ENCODE measurements around the gene FGF8.
A peak's percentile ranks its signal among the peaks of the same experiment; 100 is the strongest.
"Not testable (repeated sequence)": the region's sequence is repeated elsewhere in the genome, so short reads cannot be mapped to it uniquely, and the experiment has no call there.

FGF8 gene

DNA sequence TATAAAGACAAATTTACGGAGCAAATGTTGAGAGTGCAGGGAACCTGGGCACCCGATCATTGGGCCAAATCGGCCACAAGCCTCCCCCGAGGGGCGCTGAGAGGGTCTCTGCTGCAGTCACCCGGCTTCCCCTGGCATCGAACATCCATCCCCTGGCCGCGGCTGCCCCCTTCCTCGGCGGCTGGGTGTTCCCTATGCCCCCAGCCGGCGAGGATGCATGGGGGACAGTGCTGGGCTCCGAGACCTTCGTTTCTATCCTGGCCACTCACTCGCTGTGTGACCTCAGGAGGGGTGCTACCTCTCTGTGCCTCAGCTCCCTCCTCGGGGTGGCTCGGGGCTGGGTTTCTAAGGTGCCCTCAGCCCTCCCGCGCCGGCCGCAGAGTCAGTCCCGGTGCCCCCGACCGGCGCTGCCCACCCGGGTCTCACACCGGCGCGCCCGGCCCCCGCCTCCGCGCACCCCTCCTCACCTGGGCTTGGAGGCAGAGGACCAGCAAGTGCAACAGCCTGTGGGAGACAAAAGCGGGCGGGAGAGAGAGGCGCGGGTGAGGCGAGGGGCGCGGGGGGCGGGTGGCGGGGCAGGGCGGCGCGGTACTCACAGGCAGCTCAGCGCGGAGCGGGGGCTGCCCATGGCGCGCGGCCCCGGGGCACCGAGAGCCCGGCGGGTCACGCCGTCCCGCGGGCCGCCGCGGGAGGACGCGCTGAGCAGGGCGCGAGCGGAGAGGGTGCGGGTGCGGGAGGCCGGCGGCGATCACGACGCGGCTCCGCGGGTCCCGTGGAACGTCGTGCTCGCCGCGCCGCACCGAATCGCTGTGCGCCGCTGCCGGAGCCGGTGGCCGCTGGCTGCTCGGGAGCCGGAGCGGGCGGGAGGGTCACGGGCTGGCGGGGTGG lies at the start of gene FGF8:
FGF8 (minus strand) TSS at position 842 of the 888 bp plus-strand sequence; CDS start at position 628, 214 bp downstream.
- DNase-seq, result no peak

DNA sequence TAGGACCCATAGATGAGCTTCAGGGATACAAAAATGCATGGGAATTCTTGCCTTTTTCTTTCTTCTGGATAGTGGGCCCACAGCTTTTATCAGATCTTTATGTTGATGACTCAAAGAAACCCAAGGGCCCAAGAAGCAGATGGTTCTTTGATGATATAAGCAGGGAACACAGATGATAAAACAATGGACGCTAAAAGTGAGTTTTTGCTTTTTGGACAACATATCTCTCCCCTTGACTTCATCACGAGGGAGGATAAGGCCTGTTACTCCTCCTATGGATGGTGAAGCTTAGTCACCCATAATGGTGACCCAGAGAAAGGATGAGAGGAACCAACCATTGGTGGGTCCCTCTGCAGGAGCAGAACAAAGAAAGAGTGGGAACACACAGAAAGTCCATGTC lies 48.8 kb upstream of the FGF8 start:
- DNase-seq, result no peak

DNA sequence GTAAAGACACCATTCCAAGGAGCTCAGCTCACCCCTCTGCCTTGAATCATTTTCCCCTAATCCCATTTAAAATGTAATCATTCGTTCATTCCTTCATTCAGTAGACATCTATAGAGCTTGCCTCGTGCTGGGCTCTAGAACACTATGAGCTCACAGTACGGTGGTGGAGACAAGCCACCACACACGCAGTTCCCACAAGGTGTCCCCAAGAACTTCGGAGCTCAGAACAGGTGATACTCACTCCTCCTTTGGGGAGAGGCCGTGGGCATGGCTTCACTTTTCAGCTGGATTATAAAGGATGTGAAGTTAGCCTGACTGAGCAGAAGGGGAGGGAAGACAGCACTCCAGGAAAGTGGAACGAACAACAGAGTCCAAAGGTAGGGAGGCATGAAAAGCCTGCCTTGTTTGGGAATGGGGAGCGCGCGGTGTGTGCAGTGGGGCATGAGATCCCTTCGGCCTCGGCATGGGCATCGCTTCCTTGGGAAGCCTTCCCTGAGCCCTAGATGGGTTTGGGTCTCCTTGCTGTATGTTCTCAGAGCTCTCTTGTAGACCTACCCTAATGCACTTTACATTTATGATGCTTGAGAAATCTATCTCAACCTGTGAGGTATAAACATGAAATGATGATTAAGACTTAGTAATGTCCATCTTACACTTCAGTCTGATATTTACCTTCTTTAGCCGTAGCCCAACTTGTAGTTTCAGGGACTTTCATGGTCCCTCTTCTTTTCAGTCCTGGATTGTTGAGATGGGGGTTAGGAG lies 43.1 kb upstream of the FGF8 start:
- no peak for DNase-seq

GRCh38 chr10:101818119-101818871 lies 42.4 kb upstream of the FGF8 start, which contains the start of gene OGA:
Gene OGA, minus strand, starts transcription at chr10:101818444. Its CDS starts 422 bp downstream, at chr10:101818022.
- DNase-seq, result peak; percentile 98

DNA sequence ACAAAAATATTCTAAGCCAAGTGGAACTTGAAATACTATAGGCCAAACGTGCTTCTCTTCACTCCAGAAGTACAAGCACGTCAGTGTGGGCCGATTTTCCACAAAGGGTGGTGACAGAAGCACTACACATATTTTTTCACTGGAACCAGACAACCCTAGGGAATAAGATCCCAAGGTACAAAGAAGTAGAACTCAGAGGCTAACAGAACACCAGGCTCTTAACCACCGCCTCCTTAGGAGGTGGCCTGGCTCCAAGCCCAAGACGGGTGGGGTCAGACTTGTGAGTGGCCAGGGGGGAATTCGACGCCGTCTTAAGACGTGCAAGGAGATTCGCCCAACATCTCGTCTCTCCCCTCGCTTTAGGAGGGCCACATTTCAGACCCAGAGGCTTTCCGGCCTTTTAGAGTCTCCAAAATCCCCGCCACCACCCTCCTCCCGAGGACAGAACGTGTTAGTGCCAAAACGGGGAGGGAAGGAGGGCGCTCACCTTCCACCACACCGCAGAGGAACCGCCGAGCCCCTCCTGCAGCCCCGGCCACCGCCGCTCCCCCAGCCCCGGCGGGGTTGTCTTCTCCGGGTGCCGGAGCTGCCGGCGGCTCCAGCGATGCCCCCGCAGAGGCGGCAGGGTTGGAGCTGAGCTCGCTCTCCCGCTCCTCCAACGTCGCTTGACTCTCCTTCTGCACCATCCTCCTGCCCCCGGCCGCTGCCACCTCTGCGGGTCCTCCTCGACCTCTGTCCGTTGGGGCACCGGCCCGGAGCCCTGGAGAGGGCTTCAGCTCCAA lies 41.6 kb upstream of the FGF8 start:
- peak; percentile 31 for DNase-seq

DNA sequence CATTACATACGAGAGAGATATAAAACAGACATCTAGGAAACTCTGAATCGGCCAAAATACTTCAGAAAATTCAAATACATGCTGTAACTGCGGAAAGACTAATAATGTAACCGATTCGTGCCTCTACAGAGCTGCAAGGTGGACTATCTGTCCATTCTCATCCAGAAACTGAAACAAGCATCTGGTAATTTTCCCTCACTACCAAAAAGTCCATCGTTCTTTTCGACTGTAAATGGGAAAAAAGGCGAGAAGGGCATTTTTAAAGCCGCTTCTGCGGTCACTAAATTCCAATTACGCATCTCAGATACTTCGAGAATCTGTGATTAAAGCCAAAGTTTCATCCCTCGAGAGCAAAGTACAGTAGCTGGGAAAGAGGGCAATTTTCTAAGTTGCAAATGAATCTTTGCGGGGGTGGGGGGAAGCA lies 41.0 kb upstream of the FGF8 start:
- no peak for DNase-seq

DNA sequence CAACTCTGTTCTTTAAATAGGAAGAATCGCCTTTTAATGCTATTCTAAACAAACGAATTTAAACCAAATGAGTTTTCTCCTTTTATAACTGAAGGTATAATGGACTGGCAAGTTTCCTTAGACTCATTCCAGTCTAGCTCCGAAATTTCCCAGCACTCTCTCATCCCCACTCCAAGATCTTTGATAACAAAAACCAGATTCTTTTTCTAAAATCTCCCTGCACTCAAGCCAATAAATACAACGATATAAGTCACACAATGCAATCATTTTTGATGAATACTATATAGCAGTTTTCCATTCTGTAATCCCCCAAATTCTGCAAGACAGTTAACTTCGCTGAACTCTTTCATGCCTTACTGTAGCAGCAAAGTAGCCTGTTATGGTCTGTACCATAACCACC lies 40.5 kb upstream of the FGF8 start:
- no peak for DNase-seq

- no peak for DNase-seq
Observed at GRCh38 chr10:101814466-101815071, 38.7 kb upstream of the FGF8 start.

DNA sequence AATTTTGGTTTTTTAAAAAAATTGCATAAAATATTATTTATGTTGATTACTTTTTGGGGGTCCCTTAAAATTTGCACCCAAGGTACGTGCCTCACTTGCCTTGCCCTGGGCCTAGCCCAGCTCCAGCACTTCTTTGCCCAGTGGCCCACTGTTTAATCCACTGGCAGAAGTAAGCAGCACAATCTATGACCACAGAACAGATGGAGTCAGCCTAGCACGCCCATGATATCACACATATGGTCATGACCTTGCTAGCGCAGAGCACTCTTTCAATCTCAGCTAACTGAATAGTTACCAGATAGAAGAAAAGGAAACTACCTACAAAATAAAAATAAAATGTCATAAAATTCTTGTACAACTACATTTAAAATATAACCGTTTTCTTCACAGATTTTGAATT lies 36.7 kb upstream of the FGF8 start:
- DNase-seq, result no peak

- DNase-seq, result no peak
Observed at GRCh38 chr10:101807158-101807557, 31.2 kb upstream of the FGF8 start.

- DNase-seq, result no peak
Observed at GRCh38 chr10:101803511-101803910, 27.6 kb upstream of the FGF8 start.

GRCh38 chr10:101797403-101798059 lies 21.6 kb upstream of the FGF8 start:
- no peak for DNase-seq

- no peak for DNase-seq
Observed at GRCh38 chr10:101793526-101793925, 17.6 kb upstream of the FGF8 start.

DNA sequence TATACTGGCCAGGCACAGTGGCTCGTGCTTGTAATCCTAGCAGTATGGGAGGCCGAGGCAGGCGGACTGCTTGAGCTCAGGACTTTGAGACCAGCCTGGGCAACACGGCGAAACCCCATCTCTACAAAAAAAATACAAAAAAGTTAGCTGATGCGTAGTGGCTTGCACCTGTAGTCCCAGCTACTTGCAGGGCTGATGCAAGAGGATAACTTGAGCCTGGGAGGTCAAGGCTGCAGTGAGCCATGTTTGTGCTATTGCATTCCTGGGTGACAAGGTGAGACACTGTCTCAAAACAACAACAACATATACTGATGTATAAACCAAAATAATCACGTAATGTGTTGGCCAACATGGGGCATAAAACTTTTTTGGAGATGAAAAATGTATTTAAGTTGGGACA lies 13.8 kb upstream of the FGF8 start:
- no peak for DNase-seq

DNA sequence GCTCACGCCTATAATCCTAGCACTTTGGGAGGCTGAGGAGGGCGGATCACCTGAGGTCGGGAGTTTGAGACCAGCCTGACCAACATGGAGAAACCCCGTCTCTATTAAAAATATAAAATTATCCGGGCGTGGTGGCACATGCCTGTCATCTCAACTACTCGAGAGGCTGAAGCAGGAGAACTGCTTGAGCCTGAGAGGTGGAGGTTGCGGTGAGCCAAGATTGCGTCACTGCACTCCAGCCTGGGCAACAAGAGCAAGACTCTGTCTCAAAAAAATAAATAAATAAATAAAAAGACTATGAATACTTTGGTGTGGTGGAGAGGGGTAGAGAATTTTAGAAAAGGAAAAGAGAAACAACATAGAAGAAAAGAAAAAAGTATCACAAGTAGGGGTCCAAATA lies 13.3 kb upstream of the FGF8 start:
- not testable (repeated sequence) for DNase-seq

- DNase-seq, result no peak
Observed at GRCh38 chr10:101785801-101786200, 9.9 kb upstream of the FGF8 start.

DNA sequence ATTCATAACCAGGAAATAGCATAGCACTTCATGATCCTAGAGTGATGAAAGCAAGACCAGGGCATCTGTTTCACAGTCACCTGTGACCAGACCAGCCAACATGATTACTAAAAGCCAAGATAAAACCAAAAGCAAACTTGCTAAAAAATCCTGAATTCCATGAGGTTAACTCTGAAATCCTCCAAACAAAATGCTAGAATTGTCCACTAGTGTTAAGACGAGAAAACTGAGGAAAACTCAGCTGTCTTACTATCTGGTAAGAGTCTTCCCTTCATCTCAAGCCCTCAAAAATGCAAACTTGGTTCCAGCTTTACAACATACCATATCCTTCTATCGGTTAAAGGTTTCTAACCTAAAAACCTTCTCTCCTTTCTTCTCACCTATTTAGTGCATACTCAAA lies 8.6 kb upstream of the FGF8 start:
- no peak for DNase-seq

DNA sequence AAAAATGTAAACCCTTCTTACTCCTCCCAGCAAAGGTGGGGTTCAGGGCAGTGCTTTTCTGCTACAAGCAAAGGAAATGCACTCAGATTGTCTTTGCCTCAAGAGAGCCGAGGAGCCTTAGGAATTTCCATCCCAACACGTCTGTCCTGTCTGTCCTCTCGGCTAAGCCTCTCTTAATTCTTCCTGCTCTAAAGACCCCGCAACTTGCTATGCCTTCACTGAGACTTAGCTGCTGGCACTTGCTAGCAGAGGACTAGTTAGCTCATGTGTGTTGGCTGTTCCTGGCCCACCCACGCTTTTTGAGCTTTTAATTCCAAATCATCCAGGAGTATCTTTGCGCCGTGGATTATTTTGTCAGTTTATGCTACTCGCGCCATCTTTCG lies 7.8 kb upstream of the FGF8 start:
- DNase-seq, result no peak

GRCh38 chr10:101782811-101783735 lies 7.2 kb upstream of the FGF8 start, which contains the start of gene NPM3:
Gene NPM3, minus strand, starts transcription at chr10:101783446. Its CDS starts 56 bp downstream, at chr10:101783390.
- peak; percentile 76 for DNase-seq
